DMS 273 (cell line): ENCODE data around the gene CYP27A1.
A peak's percentile ranks its signal among the peaks of the same experiment; 100 is the strongest.
"Not testable (repeated sequence)": the region's sequence is repeated elsewhere in the genome, so short reads cannot be mapped to it uniquely, and the experiment has no call there.

Experiments used
- DNase-seq: peaks from one replicate; lab custom pipeline; 2025; ENCODE audit not compliant: unreplicated experiment; lab: John Stamatoyannopoulos, UW

The CYP27A1 gene

DNA sequence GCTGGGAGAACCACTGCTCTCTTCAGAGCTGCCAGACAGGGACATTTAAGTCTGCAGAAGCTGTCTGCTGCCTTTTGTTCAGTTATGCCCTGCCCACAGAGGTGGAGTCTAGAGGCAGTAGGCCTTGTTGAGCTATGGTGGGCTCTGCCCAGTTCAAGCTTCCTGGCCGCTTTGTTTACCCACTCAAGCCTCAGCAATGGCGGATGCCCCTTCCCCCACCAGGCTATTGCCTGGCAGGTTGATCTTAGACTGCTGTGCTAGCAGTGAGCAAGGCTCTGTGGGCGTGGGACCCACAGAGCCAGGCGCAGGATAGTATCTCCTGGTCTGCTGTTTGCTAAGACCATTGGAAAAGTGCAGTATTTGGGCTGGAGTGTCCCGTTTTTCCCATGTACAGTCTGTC lies 9.2 kb upstream of the CYP27A1 start:
- not testable (repeated sequence) for DNase-seq

GRCh38 chr2:218773881-218774280 lies 8.1 kb upstream of the CYP27A1 start:
- no peak for DNase-seq

DNA sequence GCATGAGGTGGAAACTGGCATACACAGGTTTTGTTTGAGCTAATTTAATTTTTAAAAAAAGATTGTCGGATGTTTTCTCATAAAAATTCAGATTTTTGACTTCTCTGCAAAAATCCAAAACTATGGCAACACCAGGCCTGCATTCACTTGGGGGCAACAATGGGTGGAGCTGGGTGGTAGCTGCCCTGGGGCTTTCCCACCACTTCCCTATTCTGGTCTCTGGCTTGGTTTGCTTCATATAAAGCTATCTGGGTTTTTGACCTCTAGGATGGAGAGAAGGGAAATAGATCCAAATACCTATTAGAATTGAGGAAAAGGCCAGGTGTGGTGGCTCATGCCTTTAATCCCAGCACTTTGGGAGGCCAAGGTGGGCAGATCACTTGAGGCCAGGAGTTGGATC lies 5.5 kb upstream of the CYP27A1 start:
- DNase-seq, result no peak

- no peak for DNase-seq
Measured at GRCh38 chr2:218777276-218777990, 4.5 kb upstream of the CYP27A1 start.

DNA sequence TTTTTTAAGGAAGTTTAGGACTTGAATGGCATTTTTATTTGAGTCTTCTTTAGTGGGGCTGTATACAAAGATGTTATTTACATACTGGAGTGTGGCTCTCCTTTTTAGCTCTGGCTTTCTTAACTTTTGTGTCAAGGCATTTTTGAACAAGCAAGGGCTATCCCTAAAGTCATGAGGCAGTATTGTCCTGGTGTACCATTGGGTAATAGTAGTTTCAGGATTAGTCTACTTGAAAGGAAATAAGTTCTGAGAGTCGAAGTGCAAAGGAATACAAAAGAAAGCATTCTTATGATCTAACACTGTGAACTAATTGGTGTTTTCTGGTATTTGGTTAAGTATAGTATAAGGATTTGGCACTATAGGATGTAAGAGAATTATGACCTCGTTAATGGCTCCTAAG lies 1.9 kb upstream of the CYP27A1 start:
- DNase-seq, result no peak

DNA sequence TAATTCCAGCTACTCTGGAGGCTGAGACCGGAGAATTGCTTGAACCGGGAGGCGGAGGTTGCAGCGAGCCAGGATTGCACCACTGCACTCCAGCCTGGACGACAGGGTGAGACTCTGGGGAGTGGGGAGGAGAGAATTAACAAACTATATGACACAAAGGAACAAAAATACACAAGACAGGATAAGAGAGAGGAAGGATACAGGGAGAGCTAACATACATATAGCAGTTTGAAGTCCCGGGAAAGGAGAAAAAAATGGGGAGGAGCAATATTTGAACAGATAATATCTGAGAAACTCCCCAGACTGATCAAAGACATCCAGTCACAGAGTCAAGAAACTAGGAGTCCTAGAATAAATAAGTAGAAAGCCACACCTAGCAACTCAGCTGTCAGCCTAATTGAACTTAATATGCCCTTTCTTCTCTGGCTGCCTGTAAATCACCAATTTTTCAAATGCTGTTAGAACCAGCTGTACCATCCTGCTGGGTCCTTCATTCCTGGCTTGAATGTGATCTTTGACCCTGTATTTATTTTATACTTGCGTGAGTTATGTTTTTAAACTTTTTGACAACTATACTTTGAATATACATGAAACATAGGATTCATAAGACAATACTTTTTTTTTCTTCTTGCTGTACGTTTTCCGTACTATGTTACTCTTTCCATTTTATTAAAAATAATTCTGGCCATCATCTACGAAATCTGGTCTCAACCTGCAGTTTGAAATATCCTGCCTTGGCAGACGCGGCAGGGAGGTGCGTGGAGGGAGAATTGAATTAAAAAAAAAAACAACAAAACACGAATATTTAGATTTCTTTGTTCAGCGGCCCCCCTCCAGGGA lies 876 bp upstream of the CYP27A1 start:
- DNase-seq, result peak; percentile 23

GRCh38 chr2:218782528-218782844 lies 539 bp downstream of the CYP27A1 start:
- DNase-seq, result no peak

DNA sequence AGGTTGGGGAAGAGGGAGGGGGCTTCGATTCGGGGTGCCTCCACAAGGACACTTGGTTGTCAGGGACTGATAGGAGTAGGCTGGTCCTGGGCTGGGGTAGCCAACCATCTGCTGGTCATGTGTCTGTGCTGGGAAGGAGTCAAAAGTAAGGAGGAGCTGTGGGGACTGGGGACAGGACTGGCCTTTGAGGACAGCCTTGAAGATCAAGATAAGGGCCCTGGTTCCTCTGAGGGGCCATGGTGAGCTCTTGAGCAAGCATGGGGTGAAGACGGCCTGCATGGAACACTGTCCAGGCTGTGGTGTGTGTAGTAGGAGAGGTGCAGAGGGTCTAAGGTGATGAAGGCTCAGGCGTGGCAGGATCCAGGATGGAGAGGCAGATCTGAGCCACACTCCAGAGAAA lies 1.7 kb downstream of the CYP27A1 start:
- DNase-seq, result no peak

DNA sequence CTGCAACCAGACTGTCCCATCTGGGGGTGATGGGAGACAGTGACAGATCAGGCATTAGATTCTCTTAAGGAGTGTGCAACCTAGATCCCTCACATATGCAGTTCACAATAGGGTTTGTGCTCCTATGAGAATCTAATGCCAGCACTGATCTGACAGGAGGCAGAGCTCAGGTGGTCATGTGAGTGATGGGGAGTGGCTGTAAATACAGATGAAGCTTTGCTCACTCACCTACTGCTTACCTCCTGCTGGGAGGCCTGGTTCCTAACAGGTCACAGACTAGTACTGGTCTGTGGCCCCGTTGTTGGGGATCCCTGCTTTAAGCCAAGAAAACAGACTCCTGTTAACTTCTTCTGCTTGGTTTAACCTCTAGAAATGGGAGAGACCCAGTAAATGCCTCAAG lies 3.2 kb downstream of the CYP27A1 start:
- no peak for DNase-seq

DNA sequence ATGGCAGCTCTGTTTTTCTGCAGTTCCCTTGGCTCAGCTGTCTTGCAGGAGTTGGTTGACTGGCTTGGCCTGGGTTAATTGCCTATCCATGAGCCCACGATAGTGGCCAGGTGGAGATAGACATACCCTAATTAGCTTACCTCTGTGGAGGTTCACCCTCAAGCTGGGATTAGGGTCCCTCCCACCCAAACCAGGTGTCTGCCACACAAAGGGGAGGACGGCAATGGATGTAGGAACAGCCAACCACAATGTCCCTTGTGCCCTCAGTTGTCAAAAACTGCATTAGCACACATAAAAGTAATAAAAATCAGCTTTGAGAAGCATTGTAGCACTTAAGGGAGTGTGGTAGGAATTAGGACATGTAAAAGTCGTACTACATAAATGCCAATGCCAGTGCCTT lies 4.2 kb downstream of the CYP27A1 start:
- no peak for DNase-seq

- no peak for DNase-seq
Measured at GRCh38 chr2:218788529-218789255, 6.7 kb downstream of the CYP27A1 start.

DNA sequence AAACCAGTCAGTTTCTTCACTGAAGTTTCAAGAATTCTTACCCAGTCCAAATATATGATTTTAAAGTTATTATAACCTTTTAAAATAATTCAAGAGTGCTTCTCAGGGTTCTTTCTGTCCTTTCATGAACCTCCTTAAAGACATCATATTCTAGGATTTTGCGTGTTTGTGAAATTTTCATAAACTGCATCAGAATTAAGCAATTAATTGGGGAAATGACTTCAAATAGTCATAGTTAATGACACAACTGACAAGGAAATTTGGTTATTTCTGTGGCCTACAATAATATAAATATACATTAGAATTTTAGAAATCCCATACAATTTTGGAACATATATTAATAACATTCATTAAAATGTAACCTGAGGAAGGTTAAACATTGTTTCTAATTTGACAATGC lies 10.5 kb downstream of the CYP27A1 start:
- no peak for DNase-seq

- no peak for DNase-seq
Measured at GRCh38 chr2:218796691-218797090, 14.7 kb downstream of the CYP27A1 start.

GRCh38 chr2:218798767-218799504 lies 17.0 kb downstream of the CYP27A1 start:
- DNase-seq, result peak; percentile 48

GRCh38 chr2:218799990-218800389 lies 18.0 kb downstream of the CYP27A1 start:
- DNase-seq, result peak; percentile 19

DNA sequence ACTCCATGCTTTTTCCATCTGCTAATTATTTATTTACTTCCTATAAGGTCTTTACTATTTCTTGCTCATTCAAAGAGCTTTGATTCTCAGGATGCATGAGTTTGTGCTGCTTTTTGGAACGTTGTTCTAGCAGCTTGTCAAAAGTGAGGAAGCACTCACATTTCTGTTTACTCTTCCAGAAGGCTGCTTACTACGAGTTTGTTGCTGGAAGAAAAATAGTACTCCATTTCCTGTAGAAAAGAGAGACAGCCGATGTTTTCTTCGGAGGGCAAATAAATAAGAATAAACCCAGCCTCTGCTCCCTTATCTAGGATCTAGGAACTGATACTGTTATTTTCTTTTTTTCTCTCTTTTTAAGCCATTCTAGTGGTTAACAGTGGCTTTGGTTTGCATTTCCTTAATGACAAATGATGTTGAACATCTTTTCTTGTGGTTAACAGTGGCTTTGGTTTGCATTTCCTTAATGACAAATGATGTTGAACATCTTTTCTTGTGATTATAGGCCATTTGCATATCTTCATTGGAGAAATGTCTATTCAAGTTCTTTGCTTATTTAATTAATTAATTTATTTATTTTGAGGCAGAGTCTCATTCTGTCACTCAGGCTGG lies 20.5 kb downstream of the CYP27A1 start:
- no peak for DNase-seq

DNA sequence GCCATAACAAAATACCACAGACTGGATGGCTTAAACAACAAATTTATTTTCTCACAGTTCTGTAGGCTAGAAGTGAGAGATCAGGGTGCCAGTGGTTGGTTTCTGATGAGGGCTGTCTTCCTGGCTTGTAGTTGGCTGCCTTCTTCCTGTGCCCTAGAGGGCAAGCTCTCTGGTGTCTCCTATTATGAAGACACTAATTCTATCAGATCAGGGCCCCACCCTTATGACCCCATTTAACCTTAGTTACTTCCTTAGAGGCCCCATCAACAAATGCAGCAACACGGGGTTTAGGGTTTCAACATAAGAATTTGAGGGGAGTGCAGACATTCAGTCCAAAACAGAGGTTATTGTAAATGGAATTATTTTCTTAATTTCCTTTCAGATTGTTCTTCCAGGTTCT lies 22.9 kb downstream of the CYP27A1 start:
- DNase-seq, result no peak

GRCh38 chr2:218805627-218806026 lies 23.7 kb downstream of the CYP27A1 start:
- DNase-seq, result peak; percentile 43

GRCh38 chr2:218806346-218806978 lies 24.5 kb downstream of the CYP27A1 start:
- DNase-seq, result peak; percentile 89

- no peak for DNase-seq
Measured at GRCh38 chr2:218807626-218808025, 25.7 kb downstream of the CYP27A1 start.
